HepG2 (cell line): Measurements from ENCODE around the gene BCKDHB. TPM values are rescaled to one million over a fixed set of nuclear protein-coding genes. Genes with fewer than 3 reads are reported as not detected.

ENCODE experiments used
- ATAC-seq: fragments of 200-7000 bp; cut with Tn5 transposase; 3 replicates; pipeline ENCODE4 v1.9.1; 2020; ENCODE audit warnings: mild to moderate bottlenecking, moderate library complexity
- BruUV-seq: library from RNA; stranded (reverse); fragments of 400-500 nt; replicated peaks from 2 replicates; lab custom pipeline; 2021; lab: Mats Ljungman, UMichigan
- CTCF ChIA-PET: fragments of 300-600 bp; formaldehyde crosslinking; extraction: SDS; loops from one replicate; lab custom pipeline; 2021; ENCODE audit warnings: low total read pairs, inconsistent platforms, low intra/inter-chr PET ratio; lab: Yijun Ruan, JAX
- POLR2A ChIA-PET: fragments of 350-600 bp; sonication (Branson Sonifier 250); formaldehyde crosslinking; loops from one replicate; lab custom pipeline; 2020; ENCODE audit warnings: antibody characterized with exemption, inconsistent platforms; lab: Yijun Ruan, JAX
- DNase-seq: peaks from one replicate; pipeline ENCODE4 v3.0.0-alpha.2; 2015; ENCODE audit warnings: low spot score
- FAIRE-seq: peaks from 3 replicates; lab custom pipeline; 2011; peaks lifted over from hg19 to GRCh38; lab: Jason Lieb, UNC
- H2AFZ ChIP-seq: one replicate; pipeline ENCODE4 v1.6.1; 2011; ENCODE audit warnings: low read length, inconsistent platforms
- H3K27ac ChIP-seq: fragments of 300-600 bp; 3 replicates; pipeline ENCODE4 v1.8.0; 2011; ENCODE audit warnings: mixed run types, mild to moderate bottlenecking, mixed read lengths, low read length, inconsistent platforms; ENCODE audit not compliant: insufficient read depth; ENCODE audit errors: extremely low read length
- H3K27me3 ChIP-seq, 2 experiments: fragments of 200-600 bp in 1 of 2; 2 replicates in 1 of 2; 3 replicates in 1 of 2; pipeline versions ENCODE4 v1.6.0 to v1.8.0; 2011; ENCODE audit warnings: low read length in 2 of 2, mild to moderate bottlenecking in 2 of 2, moderate library complexity in 2 of 2, inconsistent platforms in 1 of 2; ENCODE audit not compliant: insufficient read depth in 2 of 2, control insufficient read depth in 1 of 2
- H3K36me3 ChIP-seq, 2 experiments: fragments of 200-600 bp in 1 of 2; replicated peaks in 1 of 2; 2 replicates in 1 of 2; 3 replicates in 1 of 2; pipeline versions ENCODE4 v1.5.1 to v1.8.0; 2011; ENCODE audit warnings: low read length in 2 of 2, inconsistent platforms in 1 of 2; ENCODE audit not compliant: insufficient read depth in 2 of 2, control insufficient read depth in 1 of 2
- H3K4me1 ChIP-seq: 2 replicates; pipeline ENCODE4 v1.5.1; 2012; ENCODE audit warnings: low read length, inconsistent platforms; ENCODE audit not compliant: insufficient read depth
- H3K4me2 ChIP-seq: 2 replicates; pipeline ENCODE4 v1.6.0; 2011; ENCODE audit warnings: low read depth, low read length, inconsistent platforms
- H3K4me3 ChIP-seq, 3 experiments: fragments of 200-600 bp in 1 of 3; sonication (generic), shearing (Covaris generic) in 1 of 3; replicated peaks in 1 of 3; 2 replicates each; pipeline ENCODE4 v1.5.1; 2011 to 2016; ENCODE audit warnings: low read length in 3 of 3, inconsistent platforms in 2 of 3, low read depth in 2 of 3, mild to moderate bottlenecking in 2 of 3, control low read depth in 1 of 3, mixed read lengths in 1 of 3; ENCODE audit not compliant: insufficient read depth in 1 of 3
- H3K79me2 ChIP-seq: one replicate; pipeline ENCODE4 v1.6.1; 2011; ENCODE audit warnings: low read length, inconsistent platforms; ENCODE audit not compliant: insufficient read depth
- H3K9ac ChIP-seq: 2 replicates; pipeline ENCODE4 v1.6.0; 2011; ENCODE audit warnings: mild to moderate bottlenecking, low read depth, low read length, inconsistent platforms; ENCODE audit not compliant: insufficient read depth
- H3K9me3 ChIP-seq: 2 replicates; pipeline ENCODE4 v1.5.1; 2012; ENCODE audit warnings: mild to moderate bottlenecking, low read length
- H4K20me1 ChIP-seq: 2 replicates; pipeline ENCODE4 v1.6.0; 2011; ENCODE audit warnings: inconsistent platforms, mild to moderate bottlenecking, low read length, moderate library complexity; ENCODE audit not compliant: insufficient read depth
- DMTF1 ChIP-seq: sonication (generic); formaldehyde crosslinking; IDR thresholded peaks from 2 replicates; pipeline ENCODE4 v1.4.0; 2020; ENCODE audit warnings: mild to moderate bottlenecking, missing genetic modification reagents
- FOXK2 ChIP-seq: fragments of 450-650 bp; IDR thresholded peaks from 2 replicates; pipeline ENCODE4 v1.6.1; 2016
- IKZF1 ChIP-seq: fragments of 450-650 bp; IDR thresholded peaks from 2 replicates; pipeline ENCODE4 v1.7.1; 2016
- ISX ChIP-seq: sonication (generic); formaldehyde crosslinking; conservative IDR thresholded peaks from 2 replicates; pipeline ENCODE4 v1.5.0; 2020; ENCODE audit warnings: missing genetic modification reagents
- KLF13 ChIP-seq: sonication (generic); formaldehyde crosslinking; IDR thresholded peaks from 2 replicates; pipeline ENCODE4 v1.4.0; 2020; ENCODE audit warnings: mild to moderate bottlenecking, missing genetic modification reagents
- NFKBIZ ChIP-seq: IDR thresholded peaks from 2 replicates; pipeline ENCODE4 v1.6.1; 2018; ENCODE audit warnings: missing genetic modification reagents, missing compliant biosample characterization
- NR2C2 ChIP-seq: sonication (generic); formaldehyde crosslinking; IDR thresholded peaks from 2 replicates; pipeline ENCODE4 v1.4.0; 2020; ENCODE audit warnings: missing genetic modification reagents, mild to moderate bottlenecking, moderate library complexity, borderline replicate concordance
- PHF21A ChIP-seq: sonication (generic); formaldehyde crosslinking; IDR thresholded peaks from 2 replicates; pipeline ENCODE4 v1.5.0; 2020; ENCODE audit warnings: mild to moderate bottlenecking, missing genetic modification reagents
- SMARCC2 ChIP-seq: fragments of 450-650 bp; IDR thresholded peaks from 2 replicates; pipeline ENCODE4 v1.6.1; 2017; ENCODE audit warnings: antibody characterized with exemption, mild to moderate bottlenecking
- SRF ChIP-seq: IDR thresholded peaks from 2 replicates; pipeline ENCODE4 v1.6.1; 2011; ENCODE audit warnings: mild to moderate bottlenecking, low read depth, low read length, moderate library complexity
- STAG1 ChIP-seq: sonication (generic); formaldehyde crosslinking; IDR thresholded peaks from 2 replicates; pipeline ENCODE4 v1.4.0; 2020; ENCODE audit warnings: missing genetic modification reagents
- YEATS4 ChIP-seq: sonication (generic); formaldehyde crosslinking; IDR thresholded peaks from 2 replicates; pipeline ENCODE4 v1.4.0; 2020; ENCODE audit warnings: missing genetic modification reagents, borderline replicate concordance
- ZBTB20 ChIP-seq: sonication (generic); formaldehyde crosslinking; IDR thresholded peaks from 2 replicates; pipeline ENCODE4 v1.8.1; 2023; ENCODE audit warnings: missing genetic modification reagents, low read depth, mild to moderate bottlenecking, borderline replicate concordance
- ZNF484 ChIP-seq: sonication (generic); formaldehyde crosslinking; IDR thresholded peaks from 2 replicates; pipeline ENCODE4 v1.5.1; 2020; ENCODE audit warnings: mild to moderate bottlenecking, low read depth, missing genetic modification reagents, borderline replicate concordance
- WGBS: methylation state at CpG from one replicate; pipeline ENCODE4 v1.1.6; 2017; ENCODE audit warnings: low lambda C conversion rate; 5-methylcytosine and 5-hydroxymethylcytosine counted together
- in situ Hi-C: cut with HindIII; loops from 2 replicates; pipeline ENCODE4 v1.10.0; 2017; ENCODE audit warnings: low pct_unique_long_range_greater_than_20kb; ENCODE audit not compliant: extremely low pct_ligation_motif_present
- intact Hi-C: fragments of 100-400 bp; cut with micrococcal nuclease; formaldehyde crosslinking; loops from one replicate; pipeline ENCODE4 v1.10.0; 2022; ENCODE audit not compliant: unreplicated experiment
- polyA plus RNA-seq, 8 experiments: library from polyadenylated mRNA; depleted of rRNA in 3 of 8; stranded (reverse) in 7 of 8; unstranded in 1 of 8; fragments of >200 nt; fragmentation: Illumina TruSeq in 4 of 8; extraction: Trizol in 4 of 8; gene quantifications; 2 replicates each; pipeline versions ENCODE4 v1.2.1 to v1.2.3, GENCODE V29; 2011 to 2016; ENCODE audit warnings: low read depth in 4 of 8, missing spikeins in 1 of 8, mixed read lengths in 1 of 8; ENCODE audit not compliant: insufficient read depth in 1 of 8
- total RNA-seq, 5 experiments: library from RNA; depleted of rRNA; stranded (reverse); fragments of >200 nt; fragmentation: Illumina TruSeq; extraction: Trizol; gene quantifications; 2 replicates each; pipeline ENCODE4 v1.2.3, GENCODE V29; 2016; ENCODE audit warnings: low read depth in 1 of 5

The BCKDHB gene
- total and polyA plus RNA-seq, 2 of the 13 experiments (the other 11 are each of a cell fraction or from before 2014, with no cell fraction given) = 10.8 to 13.6 TPM

- Histone ChIP-seq H3K9ac (no peak overlapping the region), H3K79me2 (no peaks in the 10 kb centered on the region), H3K9me3 (no peaks in the 10 kb centered on the region), H3K4me2 (no peak overlapping the region), H3K36me3 (no peaks in the 10 kb centered on the region), H3K27me3 (no peaks in the 10 kb centered on the region), H4K20me1 (no peaks in the 10 kb centered on the region), H2AFZ (no peak overlapping the region), H3K4me3 (no peak overlapping the region), H3K4me1 (no peaks in the 10 kb centered on the region), H3K27ac (no peak overlapping the region)
- no peak for DNase-seq
- ChIA-PET POLR2A (no interaction called here), CTCF (no interaction called here)
- in situ Hi-C loops (no loop called here), intact Hi-C loops (loop anchor here (5.0 kb wide), 1 partner anchor 454 kb away; no protein-coding TSS in a partner anchor)
- TF ChIP-seq SRF = no peak
- TF ChIP-seq IKZF1 = no peak
- no peak for TF ChIP-seq FOXK2
- TF ChIP-seq NFKBIZ (CRISPR knock-in tag) = no peak
- WGBS = 93% methylated on average over 2 of the region's 2 CpGs
- FAIRE-seq = no peak
- no peak for ATAC-seq
- BruUV-seq = no TSS peak
These were observed 164.6 kb downstream of the BCKDHB start for GRCh38 chr6:80271074-80271473.

GRCh38 chr6:80272988-80273387 is 166.5 kb downstream of the BCKDHB start:
- no peaks in the 10 kb centered on the region for H3K4me1 ChIP-seq
- H2AFZ ChIP-seq = no peak overlapping the region
- CTCF ChIA-PET = no interaction called here
- H3K27ac ChIP-seq = no peak overlapping the region
- DNase-seq (no peak), FAIRE-seq (no peak), ATAC-seq (no peak)
- no peak overlapping the region for H3K9ac ChIP-seq
- 97% methylated on average over 4 of the region's 4 CpGs for WGBS
- intact Hi-C loops = loop anchor here (5.0 kb wide), 1 partner anchor 456 kb away; no protein-coding TSS in a partner anchor
- in situ Hi-C loops = no loop called here
- H3K9me3 ChIP-seq = no peaks in the 10 kb centered on the region
- H3K4me3 ChIP-seq = no peak overlapping the region
- no peak overlapping the region for H3K4me2 ChIP-seq
- no peaks in the 10 kb centered on the region for H3K79me2 ChIP-seq
- POLR2A ChIA-PET = no interaction called here
- H4K20me1 ChIP-seq = no peaks in the 10 kb centered on the region
- H3K36me3 ChIP-seq = no peaks in the 10 kb centered on the region
- H3K27me3 ChIP-seq = no peaks in the 10 kb centered on the region
- no TSS peak for BruUV-seq
- TF ChIP-seq ZNF484 (no peak), SMARCC2 (no peak), STAG1 (CRISPR knock-in tag) (no peak), ISX (CRISPR knock-in tag) (no peak), ZBTB20 (CRISPR knock-in tag) (no peak), YEATS4 (CRISPR knock-in tag) (no peak), PHF21A (no peak), NR2C2 (CRISPR knock-in tag) (no peak), DMTF1 (CRISPR knock-in tag) (no peak), KLF13 (CRISPR knock-in tag) (no peak)
